Mucosa of descending colon (tissue), 3 donors: ENCODE data around the gene EDN1. TPM values are rescaled to one million over a fixed set of nuclear protein-coding genes. Genes with fewer than 3 reads are reported as not detected.
"Not testable (repeated sequence)": the region's sequence is repeated elsewhere in the genome, so short reads cannot be mapped to it uniquely, and the experiment has no call there.

Experiments
- ATAC-seq: fragments of 200-7000 bp; cut with Tn5 transposase; one replicate; pipeline ENCODE4 v1.9.1; 2020; ENCODE audit warnings: mild to moderate bottlenecking, moderate library complexity
- DNase-seq, 3 donors: peaks; one replicate each; pipeline ENCODE4 v3.0.0-alpha.2; 2020
- H3K36me3 ChIP-seq: fragments of 200-600 bp; one replicate; pipeline ENCODE4 v1.8.0; 2021; ENCODE audit warnings: low read depth, mild to moderate bottlenecking
- H3K4me1 ChIP-seq: fragments of 200-600 bp; one replicate; pipeline ENCODE4 v1.8.0; 2021; ENCODE audit warnings: low read depth, mild to moderate bottlenecking
- H3K4me3 ChIP-seq: fragments of 200-600 bp; one replicate; pipeline ENCODE4 v1.8.0; 2021; ENCODE audit warnings: mild to moderate bottlenecking
- H3K9me3 ChIP-seq: fragments of 200-600 bp; one replicate; pipeline ENCODE4 v1.8.0; 2021; ENCODE audit warnings: mild to moderate bottlenecking
- intact Hi-C, 2 donors: fragments of 100-400 bp; cut with DNase I in 1 of 2; cut with micrococcal nuclease in 1 of 2; formaldehyde crosslinking; loops; one replicate each; pipeline versions ENCODE4 v1.11.0 to v1.11.1; 2022; cut with DNase I, micrococcal nuclease
- total RNA-seq, 3 donors: library from RNA; stranded (reverse); fragmentation: NEBNext Ultra II Directional in 2 of 3; extraction: Animal tissue kit (Norgen Biotek cat#: 25700) in 2 of 3; gene quantifications; one replicate each; pipeline versions ENCODE4 v1.2.1 to v1.2.4, GENCODE V29; 2021 to 2023
- TF ChIP-seq, protein P1 (sequence below): fragments of 200-600 bp; IDR thresholded peaks from one replicate; pipeline ENCODE4 v1.8.0; 2022; ENCODE audit warnings: antibody characterized with exemption, mild to moderate bottlenecking
- donor health status: DM: no; HTN: no; CAD: no; lungs with moderate emphysema.
- donor health status: DM: no; HTN: no; CAD: no.
- donor health status: DM: no; HTN: yes; CAD: no.

Gene EDN1
- total RNA-seq, 3 donors from 2014 or later, result 8.4 to 26.5 (median 14.0) TPM

DNA sequence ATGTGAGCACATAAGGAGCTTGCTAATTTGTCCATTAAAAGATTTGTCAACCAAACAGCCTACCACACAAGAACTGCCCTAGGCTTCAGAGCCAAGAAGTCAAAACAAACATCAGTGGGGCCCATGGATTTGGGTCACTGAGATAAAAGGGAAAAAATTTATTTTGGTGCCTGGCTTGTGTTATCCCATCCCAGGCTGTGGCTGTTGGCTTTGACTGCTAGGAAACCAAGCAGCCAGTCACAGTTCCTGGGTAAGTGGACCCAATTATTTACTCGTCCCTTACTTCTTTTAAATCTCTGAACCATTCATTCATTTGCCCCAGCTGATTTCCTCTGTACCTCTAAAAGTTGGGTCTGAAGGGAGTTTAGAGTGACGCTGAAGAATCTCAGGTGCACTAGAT lies 41.3 kb downstream of the EDN1 start:
- TF ChIP-seq, protein P1, sequence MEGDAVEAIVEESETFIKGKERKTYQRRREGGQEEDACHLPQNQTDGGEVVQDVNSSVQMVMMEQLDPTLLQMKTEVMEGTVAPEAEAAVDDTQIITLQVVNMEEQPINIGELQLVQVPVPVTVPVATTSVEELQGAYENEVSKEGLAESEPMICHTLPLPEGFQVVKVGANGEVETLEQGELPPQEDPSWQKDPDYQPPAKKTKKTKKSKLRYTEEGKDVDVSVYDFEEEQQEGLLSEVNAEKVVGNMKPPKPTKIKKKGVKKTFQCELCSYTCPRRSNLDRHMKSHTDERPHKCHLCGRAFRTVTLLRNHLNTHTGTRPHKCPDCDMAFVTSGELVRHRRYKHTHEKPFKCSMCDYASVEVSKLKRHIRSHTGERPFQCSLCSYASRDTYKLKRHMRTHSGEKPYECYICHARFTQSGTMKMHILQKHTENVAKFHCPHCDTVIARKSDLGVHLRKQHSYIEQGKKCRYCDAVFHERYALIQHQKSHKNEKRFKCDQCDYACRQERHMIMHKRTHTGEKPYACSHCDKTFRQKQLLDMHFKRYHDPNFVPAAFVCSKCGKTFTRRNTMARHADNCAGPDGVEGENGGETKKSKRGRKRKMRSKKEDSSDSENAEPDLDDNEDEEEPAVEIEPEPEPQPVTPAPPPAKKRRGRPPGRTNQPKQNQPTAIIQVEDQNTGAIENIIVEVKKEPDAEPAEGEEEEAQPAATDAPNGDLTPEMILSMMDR, result no peak
- DNase-seq (no peak), ATAC-seq (no peak)
- no peaks in the 10 kb centered on the region for H3K36me3 ChIP-seq
- no peak overlapping the region for H3K4me3 ChIP-seq
- intact Hi-C loops, result no loop called here
- H3K9me3 ChIP-seq, result no peaks in the 10 kb centered on the region
- H3K4me1 ChIP-seq, result peaks cover 14% of the 10 kb centered on the region

DNA sequence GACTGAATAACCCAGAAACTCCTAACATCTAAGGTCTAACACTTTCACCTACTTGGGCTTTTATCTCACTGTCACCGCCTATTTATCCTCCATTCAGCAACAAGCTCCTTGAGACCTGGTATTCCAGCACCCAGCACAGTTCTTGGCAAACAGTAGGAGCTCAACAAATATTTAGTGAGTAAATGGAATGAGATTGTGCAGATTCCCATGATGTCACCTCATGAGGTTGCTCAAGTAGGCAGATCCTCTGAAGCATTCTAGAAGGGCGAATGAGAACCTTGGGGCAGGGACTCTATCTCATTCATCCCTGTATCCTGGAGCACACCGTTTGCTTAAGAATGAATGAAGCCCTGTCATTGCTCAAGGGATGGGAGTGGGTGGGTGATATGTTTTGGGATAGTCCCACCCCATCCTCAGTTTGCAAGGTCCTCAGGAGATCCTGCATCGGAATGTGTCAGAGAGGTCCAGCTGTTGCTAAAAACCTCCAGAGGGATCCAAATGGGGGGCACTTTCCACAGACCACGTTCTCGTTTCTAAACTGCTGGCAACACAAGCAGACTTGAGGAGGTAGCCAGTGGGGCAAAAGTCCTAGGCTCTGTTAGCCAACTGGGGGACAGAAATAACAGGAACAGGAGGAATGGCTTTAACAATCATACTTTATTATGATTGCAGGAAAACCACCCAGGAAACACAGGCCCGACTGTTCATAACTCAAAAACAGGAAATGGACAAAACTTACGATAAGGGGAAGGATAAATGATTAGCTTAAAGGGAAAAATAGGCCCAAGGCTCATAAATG lies 42.0 kb downstream of the EDN1 start:
- intact Hi-C loops, result no loop called here
- ATAC-seq, result peak; percentile 85
- TF ChIP-seq, protein P1, result no peak
- DNase-seq, result peak in 1 of 3 donors; percentile 60
- Histone ChIP-seq H3K36me3 (no peaks in the 10 kb centered on the region), H3K9me3 (no peaks in the 10 kb centered on the region), H3K4me3 (no peak overlapping the region), H3K4me1 (peaks cover 14% of the 10 kb centered on the region)

DNA sequence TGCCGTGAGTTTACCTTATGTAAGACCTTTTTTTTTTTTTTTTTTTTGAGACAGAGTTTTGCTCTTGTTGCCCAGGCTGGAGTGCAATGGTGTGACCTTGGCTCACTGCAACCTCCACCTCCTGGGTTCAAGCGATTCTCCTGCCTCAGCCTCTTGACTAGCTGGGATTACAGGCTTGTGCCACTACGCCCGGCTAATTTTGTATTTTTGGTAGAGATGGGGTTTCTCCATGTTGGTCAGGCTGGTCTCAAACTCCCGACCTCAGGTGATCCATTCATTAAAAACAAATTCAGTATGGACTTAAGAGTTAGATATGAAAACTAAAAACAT lies 42.6 kb downstream of the EDN1 start:
- ATAC-seq, H3K9me3 ChIP-seq, DNase-seq, intact Hi-C loops, H3K36me3 ChIP-seq, H3K4me3 ChIP-seq: not testable (repeated sequence)
- peaks cover 14% of the 10 kb centered on the region for H3K4me1 ChIP-seq

DNA sequence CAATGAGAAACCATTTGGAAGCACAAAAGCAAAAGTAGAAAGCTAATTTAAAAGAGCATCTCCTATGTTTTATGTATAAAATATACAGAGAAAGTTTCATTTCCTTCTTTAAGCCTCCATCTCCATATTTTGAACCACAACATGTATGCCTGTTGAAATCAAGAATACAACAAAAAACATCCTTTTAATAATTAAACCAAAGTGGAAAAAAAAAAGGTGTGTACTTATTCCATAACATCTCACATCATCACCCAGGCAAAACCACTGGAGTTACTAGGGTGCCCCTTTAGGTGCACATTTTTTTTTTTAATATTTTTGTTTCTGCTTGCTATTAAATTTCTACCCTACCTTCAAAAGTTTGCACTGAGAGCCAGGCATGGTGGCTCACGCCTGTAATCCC lies 43.0 kb downstream of the EDN1 start:
- intact Hi-C loops, result no loop called here
- Histone ChIP-seq H3K4me3 (no peak overlapping the region), H3K36me3 (no peaks in the 10 kb centered on the region), H3K4me1 (peaks cover 14% of the 10 kb centered on the region), H3K9me3 (no peaks in the 10 kb centered on the region)
- ATAC-seq (no peak), DNase-seq (no peak)
- TF ChIP-seq, protein P1, result no peak

DNA sequence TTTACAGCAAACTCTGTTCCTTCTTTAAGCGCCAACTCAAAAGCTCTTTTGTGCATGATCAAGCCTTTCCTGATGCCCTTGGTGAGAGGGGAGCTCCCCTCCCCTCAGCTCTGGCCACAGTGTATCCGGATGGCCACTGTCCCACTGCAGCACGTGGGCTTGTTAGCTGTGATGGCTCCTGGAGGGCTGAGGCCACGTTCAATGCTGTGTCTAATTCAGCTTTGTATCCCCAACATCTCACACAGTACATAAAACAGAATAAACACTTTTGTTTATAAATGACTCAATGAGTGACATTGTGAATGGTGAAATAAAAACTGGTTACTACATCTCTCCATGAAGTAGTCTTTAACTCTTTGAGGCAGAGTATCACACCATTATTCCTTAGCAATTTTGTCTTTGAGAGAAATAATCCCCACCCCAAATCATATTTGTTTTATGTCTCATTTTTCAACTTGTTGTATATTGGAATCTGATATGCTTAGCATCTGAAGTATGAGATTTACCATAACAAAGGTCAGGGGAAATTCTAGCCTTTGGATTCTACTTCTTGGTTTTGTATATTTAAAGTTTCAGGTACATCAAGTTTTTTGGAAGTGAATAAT lies 44.5 kb downstream of the EDN1 start:
- peak in 1 of 3 donors; percentile 1 for DNase-seq
- intact Hi-C loops, result no loop called here
- ATAC-seq, result no peak
- H3K36me3 ChIP-seq, result no peaks in the 10 kb centered on the region
- no peak overlapping the region for H3K4me3 ChIP-seq
- H3K9me3 ChIP-seq, result no peaks in the 10 kb centered on the region
- peaks cover 18% of the 10 kb centered on the region for H3K4me1 ChIP-seq
- TF ChIP-seq, protein P1, result no peak

DNA sequence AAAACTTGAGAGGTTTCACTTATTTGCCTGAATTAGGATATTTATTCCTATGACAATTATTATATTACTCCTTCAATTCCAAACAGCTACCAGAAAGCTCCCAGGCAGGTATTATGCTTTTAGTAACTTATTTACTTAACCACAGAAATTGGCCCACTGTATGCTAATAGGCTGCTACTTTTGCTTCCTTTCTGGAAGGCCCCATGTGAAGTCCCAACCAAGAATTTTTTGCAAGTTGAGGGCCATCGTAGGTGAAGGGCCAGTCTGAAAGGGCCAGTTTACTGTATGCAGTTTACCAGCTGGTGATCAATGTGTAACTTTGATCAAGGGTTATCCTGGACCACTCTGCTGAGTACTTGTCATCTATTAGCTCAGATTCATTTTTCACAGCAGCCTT lies 45.0 kb downstream of the EDN1 start:
- DNase-seq, result no peak
- intact Hi-C loops, result no loop called here
- TF ChIP-seq, protein P1, result no peak
- ATAC-seq, result no peak
- H3K9me3 ChIP-seq, result no peaks in the 10 kb centered on the region
- peaks cover 21% of the 10 kb centered on the region for H3K4me1 ChIP-seq
- H3K4me3 ChIP-seq, result no peak overlapping the region
- H3K36me3 ChIP-seq, result no peaks in the 10 kb centered on the region
